Parathyroid adenoma (tissue), 2 donors: ENCODE results near the gene DIP2C.

Source experiments
- H2AFZ ChIP-seq: fragments of 300-600 bp; sonication (generic); one replicate; pipeline ENCODE4 v1.7.0; 2017; ENCODE audit warnings: antibody characterized with exemption, mild to moderate bottlenecking
- H3K27ac ChIP-seq: fragments of 300-600 bp; sonication (generic); one replicate; pipeline ENCODE4 v1.7.0; 2017
- H3K27me3 ChIP-seq: fragments of 300-600 bp; sonication (generic); one replicate; pipeline ENCODE4 v1.7.0; 2017; ENCODE audit warnings: low read length; ENCODE audit not compliant: control insufficient read depth, insufficient read depth
- H3K36me3 ChIP-seq: fragments of 300-600 bp; sonication (generic); one replicate; pipeline ENCODE4 v1.7.0; 2017; ENCODE audit warnings: low read length; ENCODE audit not compliant: control insufficient read depth, insufficient read depth
- H3K4me1 ChIP-seq: fragments of 300-600 bp; sonication (generic); one replicate; pipeline ENCODE4 v1.7.0; 2017; ENCODE audit warnings: control low read depth
- H3K4me2 ChIP-seq: fragments of 300-600 bp; sonication (generic); one replicate; pipeline ENCODE4 v1.7.0; 2017; ENCODE audit warnings: low read length
- H3K4me3 ChIP-seq: fragments of 300-600 bp; sonication (generic); one replicate; pipeline ENCODE4 v1.7.0; 2017; ENCODE audit warnings: low read depth, low read length
- H3K79me2 ChIP-seq: fragments of 300-600 bp; sonication (generic); one replicate; pipeline ENCODE4 v1.7.0; 2017; ENCODE audit warnings: control low read depth
- H3K9ac ChIP-seq: fragments of 300-600 bp; sonication (generic); one replicate; pipeline ENCODE4 v1.7.0; 2017; ENCODE audit warnings: mild to moderate bottlenecking
- H3K9me3 ChIP-seq: fragments of 300-600 bp; sonication (generic); one replicate; pipeline ENCODE4 v1.7.0; 2017; ENCODE audit warnings: low read length; ENCODE audit not compliant: control insufficient read depth
- CTCF ChIP-seq: fragments of 300-600 bp; sonication (generic); IDR thresholded peaks from one replicate; pipeline ENCODE4 v1.7.0; 2017; ENCODE audit warnings: antibody characterized with exemption, mild to moderate bottlenecking
- donor health status: primary hyperparathyroidism.

The DIP2C gene

GRCh38 chr10:561721-562120 is 127.7 kb downstream of the DIP2C start:
- Histone ChIP-seq H3K27ac (no peak overlapping the region), H3K4me1 (peaks cover 7% of the 10 kb centered on the region), H3K9ac (no peak overlapping the region), H3K4me2 (no peak overlapping the region), H3K36me3 (no peaks in the 10 kb centered on the region), H3K4me3 (no peak overlapping the region), H3K27me3 (no peaks in the 10 kb centered on the region), H3K9me3 (no peaks in the 10 kb centered on the region), H3K79me2 (peaks cover 56% of the 10 kb centered on the region), H2AFZ (no peak overlapping the region)
- no peak for TF ChIP-seq CTCF

- Histone ChIP-seq H3K79me2 (peaks cover 51% of the 10 kb centered on the region), H3K4me2 (no peak overlapping the region), H3K4me1 (peaks cover 7% of the 10 kb centered on the region), H3K9me3 (no peaks in the 10 kb centered on the region), H2AFZ (no peak overlapping the region), H3K36me3 (no peaks in the 10 kb centered on the region), H3K27me3 (no peaks in the 10 kb centered on the region), H3K9ac (no peak overlapping the region), H3K4me3 (no peak overlapping the region), H3K27ac (no peak overlapping the region)
- TF ChIP-seq CTCF = no peak
Observed at GRCh38 chr10:560314-560992, 129.0 kb downstream of the DIP2C start.

- Histone ChIP-seq H3K27me3 (no peaks in the 10 kb centered on the region), H3K79me2 (peaks cover 52% of the 10 kb centered on the region), H3K4me3 (no peak overlapping the region), H3K9ac (no peak overlapping the region), H2AFZ (no peak overlapping the region), H3K4me1 (peaks cover 7% of the 10 kb centered on the region), H3K27ac (no peak overlapping the region), H3K4me2 (no peak overlapping the region), H3K9me3 (no peaks in the 10 kb centered on the region), H3K36me3 (no peaks in the 10 kb centered on the region)
- no peak for TF ChIP-seq CTCF
Observed at GRCh38 chr10:559767-560047, 129.8 kb downstream of the DIP2C start.

- no peak overlapping the region for H3K4me3 ChIP-seq
Observed at GRCh38 chr10:558891-559766, 130.3 kb downstream of the DIP2C start.

More at GRCh38 chr10:558891-559766, 130.3 kb downstream of the DIP2C start:
- Histone ChIP-seq H3K27me3 (no peaks in the 10 kb centered on the region), H3K9me3 (no peaks in the 10 kb centered on the region), H3K4me2 (no peak overlapping the region), H3K9ac (no peak overlapping the region), H3K79me2 (peaks cover 49% of the 10 kb centered on the region), H3K36me3 (no peaks in the 10 kb centered on the region), H3K4me1 (peaks cover 7% of the 10 kb centered on the region), H2AFZ (no peak overlapping the region), H3K27ac (no peak overlapping the region)
- TF ChIP-seq CTCF = no peak
